T-helper 22 cell (primary cell): ENCODE measurements around the gene FSTL5.

ENCODE experiments used
- DNase-seq: peaks from one replicate; pipeline ENCODE4 v3.0.0-alpha.2; 2020; ENCODE audit warnings: low read depth

Gene FSTL5

DNA sequence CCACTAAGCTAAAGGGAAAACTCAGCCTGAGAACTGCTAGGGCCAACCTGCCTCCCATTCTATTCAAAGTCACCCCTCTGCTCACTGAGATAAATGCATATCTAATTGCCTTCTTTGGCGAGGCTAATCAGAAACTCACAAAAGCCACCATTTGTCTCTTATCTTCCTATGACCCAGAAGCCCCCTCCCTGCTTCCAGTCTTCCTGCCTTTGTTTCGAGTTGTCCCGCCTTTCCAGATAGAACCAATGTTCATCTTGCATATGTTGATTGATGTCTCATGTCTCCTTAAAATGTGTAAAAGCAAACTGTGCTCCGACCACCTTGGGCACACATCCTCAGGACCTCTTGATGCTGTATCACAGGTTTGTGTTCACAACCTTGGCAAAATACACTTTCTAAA lies 459.8 kb downstream of the FSTL5 start:
- no peak for DNase-seq

DNA sequence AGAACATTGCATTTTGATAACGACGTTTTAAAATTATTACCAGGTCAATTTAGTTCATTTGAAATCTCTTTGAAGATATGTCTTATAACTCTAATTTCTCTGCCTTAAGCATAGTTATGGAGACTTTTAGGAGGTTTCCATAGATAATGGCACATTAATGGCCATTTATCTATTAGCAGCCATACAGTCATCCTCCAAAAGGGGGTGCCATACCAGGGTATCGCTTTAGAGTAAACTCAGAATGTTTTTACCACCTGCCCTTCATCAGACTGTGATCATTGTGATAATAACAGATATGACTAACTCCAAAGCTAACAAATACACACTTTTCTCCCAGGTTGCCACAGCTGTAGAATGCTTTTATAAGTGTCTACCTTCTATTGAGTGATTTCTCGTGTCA lies 461.5 kb downstream of the FSTL5 start:
- DNase-seq, result no peak

DNA sequence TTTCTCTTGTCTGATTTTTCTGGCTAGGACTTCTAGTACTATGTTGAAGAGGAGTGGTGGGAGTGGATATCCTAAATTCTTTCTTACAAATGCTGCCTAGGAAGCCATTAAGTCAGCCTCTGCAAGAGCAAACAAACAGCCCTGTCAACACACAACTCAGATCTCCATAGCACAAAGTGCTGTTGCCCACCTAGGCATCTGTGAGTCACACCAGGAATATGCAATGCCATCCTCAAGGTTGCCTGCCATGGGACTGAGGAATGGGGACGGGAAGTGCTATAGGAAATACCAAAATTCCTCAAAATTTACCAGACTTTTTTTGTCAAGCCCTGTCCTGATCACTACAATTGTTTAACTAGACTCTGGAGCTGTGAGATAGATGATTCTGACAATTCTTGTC lies 466.9 kb downstream of the FSTL5 start:
- no peak for DNase-seq

DNA sequence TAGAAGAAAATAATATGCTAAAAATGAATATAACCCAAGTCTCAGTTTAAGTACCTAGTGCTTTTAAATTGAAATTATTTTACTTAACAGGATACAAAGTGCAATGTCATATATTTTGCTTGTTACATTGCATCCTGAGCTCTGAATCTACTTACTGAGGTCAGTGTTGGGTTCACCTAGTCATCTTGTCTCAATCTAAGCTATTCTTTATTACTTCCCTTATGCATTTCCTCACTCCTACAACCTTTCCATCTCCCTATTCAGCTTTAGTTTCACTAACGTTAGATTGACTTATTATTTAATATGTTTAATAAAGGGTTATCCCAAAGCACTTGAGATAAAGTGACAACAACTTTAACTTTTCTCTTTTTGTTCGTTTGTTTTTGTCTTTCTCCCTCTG lies 483.7 kb downstream of the FSTL5 start:
- DNase-seq, result no peak

DNA sequence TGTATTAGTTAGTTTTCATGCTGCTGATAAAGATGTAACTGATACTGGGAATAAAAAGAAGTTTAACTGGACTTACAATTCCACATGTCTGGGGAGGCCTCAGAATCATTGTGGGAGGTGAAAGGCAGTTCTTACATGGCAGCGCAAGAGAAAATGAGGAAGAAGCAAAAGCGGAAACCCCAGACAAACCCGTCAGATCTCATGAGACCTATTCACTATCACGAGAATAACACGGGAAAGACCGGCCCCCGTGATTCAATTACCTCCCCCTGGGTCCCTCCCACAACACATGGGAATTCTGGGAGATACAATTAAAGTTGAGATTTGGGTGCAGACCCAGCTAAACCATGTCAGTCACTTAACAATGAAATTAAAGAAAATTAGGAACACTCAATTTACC lies 499.1 kb downstream of the FSTL5 start:
- no peak for DNase-seq

DNA sequence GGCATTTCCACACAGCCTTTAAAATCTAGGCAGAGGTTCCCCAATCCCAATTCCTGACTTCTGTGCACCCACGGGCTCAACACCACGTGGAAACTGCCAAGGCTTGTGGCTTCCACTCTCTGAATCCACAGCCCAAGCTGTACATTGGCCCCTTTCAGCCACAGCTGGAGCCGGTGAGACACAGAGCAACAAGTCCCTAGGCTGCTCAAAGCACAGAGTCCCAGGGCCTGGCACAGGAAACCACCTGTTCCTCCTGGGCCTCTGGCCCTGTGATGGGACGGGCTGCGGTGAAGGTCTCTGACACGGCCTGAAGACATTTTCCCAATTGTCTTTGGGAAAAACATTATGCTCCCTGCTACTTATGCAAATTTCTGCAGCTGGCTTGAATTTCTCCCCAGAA lies 500.0 kb downstream of the FSTL5 start:
- DNase-seq, result no peak

DNA sequence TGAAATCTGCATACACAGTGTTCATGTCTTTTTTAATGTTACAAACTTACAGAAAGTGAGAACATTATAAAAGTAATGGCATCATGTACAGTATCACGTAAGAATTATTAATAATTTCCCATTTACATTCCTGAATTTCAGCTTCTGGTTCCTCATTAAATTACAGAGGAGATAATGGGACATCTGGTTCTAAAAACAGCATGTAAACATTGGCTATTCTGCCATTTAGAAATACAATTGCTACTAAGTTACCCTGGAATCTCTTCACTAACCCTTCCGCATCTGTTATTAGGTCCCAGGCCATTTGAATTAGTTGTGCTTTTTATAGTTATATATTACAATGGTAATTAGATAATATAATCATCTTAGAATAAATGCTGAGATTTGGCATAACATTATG lies 505.1 kb downstream of the FSTL5 start:
- DNase-seq, result no peak

DNA sequence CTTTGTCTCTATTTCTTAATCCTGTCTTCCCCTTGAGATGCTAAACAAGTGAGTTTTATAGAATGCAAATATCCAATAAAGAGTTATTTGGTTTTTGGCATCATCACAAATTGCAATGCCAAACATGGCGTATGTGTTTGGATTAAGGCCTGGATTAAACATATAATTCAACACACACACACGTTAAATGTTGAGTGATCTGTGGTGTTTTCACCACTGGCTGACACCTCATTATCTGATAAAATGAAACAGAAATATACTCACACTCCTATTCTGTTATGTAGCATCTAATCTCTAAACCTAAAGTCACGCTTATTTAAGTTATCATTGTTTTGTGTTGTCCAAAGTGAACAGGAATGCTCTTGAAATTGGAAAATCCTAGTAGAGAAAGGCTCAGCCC lies 506.2 kb downstream of the FSTL5 start:
- no peak for DNase-seq

DNA sequence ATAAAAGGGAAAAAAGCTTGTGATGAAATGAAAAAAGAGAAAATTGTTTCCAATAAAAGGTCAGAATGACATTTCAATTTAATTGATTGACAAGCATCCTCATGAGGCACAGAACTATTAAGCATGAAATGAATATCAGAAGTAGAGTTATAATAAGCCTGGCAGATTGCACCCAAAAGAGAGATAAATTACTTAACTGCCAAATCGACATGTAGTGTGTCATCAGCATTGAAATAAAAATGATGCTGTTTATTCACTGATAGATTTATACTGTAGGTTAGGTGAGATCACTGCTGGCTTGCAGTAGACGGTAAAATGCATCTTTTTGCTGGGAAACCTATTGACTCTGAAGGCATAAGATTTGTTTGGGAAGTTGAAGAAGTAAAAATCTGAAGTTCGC lies 507.2 kb downstream of the FSTL5 start:
- no peak for DNase-seq

DNA sequence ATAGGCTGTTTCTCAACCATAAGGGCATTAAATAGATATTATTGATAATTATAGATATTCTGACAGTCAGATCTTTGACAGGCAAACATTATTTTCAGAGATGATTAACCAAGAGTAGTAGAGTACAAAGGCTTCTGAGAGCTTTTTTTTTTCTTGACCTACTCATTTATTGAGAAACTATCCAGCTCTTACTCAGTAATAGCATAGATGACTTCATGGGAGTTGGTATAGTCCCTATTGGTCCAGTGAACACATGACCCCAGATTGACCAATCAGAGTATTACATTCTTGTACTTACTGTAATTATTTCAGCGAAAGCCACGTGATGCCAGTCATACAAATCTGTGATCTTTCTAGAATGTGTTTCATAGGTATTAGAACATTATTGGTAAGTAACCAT lies 508.7 kb downstream of the FSTL5 start:
- DNase-seq, result no peak

DNA sequence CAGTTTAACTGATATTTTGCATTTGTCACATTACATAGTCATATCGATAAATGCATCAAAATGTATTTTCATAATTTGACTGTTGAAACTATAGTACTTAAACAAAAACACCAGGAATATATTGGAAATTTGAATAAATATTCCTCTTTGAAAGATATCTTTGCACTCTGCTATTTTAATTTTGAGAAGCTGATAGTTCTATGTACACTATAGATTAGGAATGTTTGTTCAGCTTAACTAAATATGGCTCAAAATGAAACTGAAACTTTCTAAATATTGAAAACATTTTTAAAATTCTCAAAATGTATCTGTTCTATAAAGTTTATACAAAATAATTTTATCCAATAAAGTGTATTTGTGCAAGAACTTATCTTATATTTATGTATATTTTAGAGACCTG lies 510.1 kb downstream of the FSTL5 start:
- no peak for DNase-seq

DNA sequence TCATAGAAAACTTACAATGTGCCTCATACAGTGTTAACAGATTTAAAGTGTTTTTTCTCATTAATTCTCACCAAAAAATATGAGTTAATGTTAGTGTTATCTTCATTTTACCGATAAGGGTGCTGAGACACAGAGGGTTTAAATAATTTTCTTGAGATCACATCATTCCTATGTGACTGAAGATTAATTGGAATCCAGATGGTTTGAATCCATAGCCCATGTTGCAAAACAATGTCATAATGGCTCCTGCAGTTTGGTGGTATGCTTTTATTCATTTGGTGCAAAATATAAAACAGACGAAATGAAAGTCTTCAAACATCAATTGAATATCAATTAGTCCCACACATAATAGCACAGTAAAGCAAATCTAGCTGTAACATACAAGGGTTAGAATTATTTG lies 512.2 kb downstream of the FSTL5 start:
- no peak for DNase-seq

DNA sequence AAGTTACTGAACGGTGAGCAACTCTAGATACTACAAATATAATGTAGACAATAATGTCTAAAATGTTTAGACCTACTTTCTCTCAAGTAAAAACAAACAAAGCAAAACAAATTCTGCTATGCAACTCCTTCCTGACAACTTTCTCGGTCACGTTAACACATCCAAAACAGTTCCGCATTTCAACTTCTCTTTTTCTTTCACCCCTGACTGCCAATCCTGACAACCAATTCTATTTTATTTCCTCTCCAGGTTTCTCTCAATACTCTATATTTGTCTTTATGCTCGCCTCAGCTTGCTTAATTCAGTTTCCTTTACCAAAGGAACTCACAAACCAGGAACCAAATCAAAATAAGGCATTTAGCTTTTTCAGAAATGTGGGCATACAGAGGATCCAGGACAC lies 513.0 kb downstream of the FSTL5 start:
- DNase-seq, result no peak

DNA sequence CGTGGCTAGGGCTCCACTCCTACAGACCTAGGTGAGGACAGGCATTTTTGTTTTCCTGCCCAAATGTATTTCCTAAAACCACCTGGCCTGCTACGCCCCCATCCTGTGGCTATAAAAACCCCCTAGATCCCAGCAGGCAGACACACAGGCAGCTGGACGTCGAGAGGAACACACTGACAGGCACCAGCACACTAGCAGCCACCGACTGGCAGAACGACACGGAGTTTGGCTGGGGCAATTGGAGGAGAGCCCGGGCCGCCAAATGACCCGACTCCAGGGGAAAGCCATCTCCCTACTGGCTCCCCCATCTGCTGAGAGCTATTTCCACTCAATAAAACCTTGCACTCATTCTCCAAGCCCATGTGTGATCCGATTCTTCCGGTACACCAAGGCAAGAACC lies 516.0 kb downstream of the FSTL5 start:
- DNase-seq, result no peak

DNA sequence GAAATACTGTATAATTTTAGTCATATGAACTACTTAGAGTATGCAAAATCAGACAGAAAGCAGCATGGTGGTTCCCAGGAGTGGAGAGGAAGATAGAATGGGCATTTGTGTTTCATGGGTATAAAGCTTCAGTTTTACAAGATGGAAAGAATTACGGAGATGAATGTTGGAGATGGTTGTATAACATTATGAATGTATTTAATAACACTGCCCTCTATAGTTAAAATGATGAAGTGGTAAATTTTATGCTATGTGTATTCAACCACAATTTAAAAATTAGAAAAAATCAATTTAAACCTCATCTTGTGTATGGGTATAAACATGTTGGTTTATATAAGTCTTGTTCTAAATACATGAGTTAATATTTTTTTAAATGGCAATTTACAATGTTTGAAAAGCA lies 521.1 kb downstream of the FSTL5 start:
- DNase-seq, result no peak

DNA sequence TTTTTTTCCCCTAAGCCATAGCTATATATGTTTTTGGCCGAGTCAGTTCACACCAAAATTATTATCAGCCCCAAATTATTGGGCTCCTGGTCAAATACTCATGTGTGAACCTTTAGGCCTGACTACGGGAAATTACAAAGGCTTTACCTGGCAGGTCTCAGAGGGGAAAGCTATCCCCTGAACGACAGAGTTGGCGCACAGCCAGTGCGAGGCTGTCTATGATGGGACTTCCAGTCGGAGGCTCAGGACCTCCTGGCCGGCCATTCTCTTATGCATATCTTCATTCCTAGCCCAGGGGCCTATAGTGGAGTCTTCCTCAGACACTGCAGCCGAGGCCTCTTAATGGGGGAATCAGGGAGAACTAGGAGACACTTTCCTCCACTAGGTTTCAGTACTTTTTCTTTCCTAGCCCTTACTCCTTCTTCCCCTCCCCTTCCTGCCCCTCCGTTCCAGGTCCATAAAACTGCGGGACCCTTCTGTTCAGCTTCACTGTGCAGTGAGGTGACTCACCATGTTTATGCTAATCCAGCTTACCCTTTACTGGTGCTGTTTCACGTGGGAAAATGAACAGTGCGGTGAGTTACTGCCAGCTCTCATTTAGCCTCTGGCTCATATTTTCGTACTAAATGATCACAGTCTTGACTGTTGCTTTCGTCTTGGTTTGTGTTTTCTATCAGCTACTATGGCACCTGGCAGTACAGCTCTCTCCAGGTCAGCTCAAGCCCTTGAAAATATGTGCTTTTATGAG lies 533.9 kb downstream of the FSTL5 start:
- no peak for DNase-seq

DNA sequence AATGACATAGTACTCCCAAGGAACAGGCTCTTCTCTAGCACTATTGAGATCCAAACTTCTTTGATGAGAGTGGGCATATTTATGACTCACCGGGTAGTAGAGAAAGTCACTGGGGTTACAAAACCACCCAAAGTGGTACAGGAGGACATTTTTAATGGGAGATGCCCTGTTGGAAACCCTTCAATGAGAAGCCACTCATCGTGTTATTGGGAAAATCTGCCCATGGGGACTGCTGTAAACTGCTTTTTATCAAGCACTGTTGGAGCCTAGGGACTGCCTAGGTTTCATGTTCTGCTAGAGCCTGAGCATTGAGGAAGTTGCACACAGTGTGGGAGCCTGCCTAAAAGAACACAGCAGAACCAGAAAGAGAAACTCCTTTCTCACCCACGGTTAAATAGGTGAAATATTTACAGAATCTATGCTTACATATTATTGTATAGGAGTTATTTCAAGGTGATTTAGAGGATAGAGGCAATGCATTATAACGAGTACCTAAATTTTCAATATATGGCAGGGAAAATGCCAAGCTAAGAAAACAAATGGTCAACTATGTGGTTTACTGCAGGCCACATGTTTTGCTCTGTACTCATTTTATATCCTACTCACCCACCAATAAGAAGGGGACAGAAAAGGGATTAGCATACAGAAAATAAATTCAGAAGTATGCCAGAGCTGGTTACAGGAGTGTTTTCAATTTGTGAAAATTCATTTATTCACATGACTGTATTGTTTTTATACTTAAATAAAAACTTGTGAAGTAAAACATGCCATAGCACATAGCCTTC lies 559.1 kb downstream of the FSTL5 start:
- no peak for DNase-seq

DNA sequence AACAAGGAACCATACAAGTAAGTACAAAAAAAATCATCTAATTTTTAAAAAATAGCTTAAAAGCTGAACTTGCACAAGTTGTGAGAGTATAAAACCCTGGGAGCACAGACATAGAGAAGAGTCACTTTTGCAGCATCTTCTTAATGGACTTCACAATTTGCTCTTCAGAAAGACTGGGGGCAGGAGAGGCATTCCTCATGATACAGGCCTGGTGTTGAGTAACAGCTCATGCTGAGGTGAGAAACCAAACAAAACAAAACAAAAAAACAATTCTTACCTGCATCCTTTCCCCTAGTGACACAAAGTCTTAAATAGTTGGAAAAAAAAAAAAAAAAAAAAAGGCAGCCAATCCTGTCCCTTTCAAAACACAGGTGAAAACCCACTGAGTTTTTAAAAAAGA lies 562.8 kb downstream of the FSTL5 start:
- DNase-seq, result no peak

DNA sequence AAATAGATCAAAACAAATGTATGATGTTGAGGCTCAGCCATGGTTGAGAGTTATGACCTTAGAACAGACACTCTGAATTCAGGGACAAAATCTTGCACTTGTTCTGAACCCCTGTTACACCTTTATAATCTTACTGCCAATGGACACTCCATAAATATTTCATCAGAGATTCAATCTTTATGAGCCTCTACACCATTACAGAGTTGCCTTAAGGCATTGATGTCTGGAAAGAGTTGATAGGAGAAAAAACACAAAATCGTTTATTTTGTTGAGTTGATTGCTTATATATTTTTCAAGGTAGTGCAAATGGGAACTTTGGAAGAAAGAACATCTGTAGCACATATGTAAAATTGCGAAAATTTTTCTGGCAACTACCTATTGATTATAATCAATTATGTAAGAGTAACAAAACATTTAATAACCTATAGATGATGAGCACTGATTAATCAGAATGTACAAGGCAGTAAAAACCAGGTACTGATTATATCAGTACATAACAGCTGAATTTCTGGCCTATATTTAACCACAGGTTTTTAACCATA lies 568.5 kb downstream of the FSTL5 start:
- no peak for DNase-seq

DNA sequence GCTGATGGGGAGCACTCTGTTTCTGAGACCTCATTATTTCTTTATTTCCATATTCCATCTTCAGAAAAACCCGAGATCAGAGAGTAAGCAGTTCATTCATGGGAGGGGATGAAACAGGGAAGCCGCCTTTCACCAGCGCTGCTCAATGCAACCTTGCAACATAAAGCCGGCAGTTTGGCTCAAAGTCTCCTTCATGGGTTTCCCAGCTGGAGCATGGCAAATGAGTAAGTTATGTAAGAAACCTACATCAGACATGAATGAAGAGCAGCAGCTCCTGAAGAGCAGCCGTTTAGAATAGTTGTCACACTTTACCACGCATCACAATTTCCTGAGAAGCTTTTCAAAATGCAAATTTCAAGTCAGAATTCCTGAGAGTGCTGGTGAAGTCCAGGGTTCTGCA lies 578.8 kb downstream of the FSTL5 start:
- no peak for DNase-seq

DNA sequence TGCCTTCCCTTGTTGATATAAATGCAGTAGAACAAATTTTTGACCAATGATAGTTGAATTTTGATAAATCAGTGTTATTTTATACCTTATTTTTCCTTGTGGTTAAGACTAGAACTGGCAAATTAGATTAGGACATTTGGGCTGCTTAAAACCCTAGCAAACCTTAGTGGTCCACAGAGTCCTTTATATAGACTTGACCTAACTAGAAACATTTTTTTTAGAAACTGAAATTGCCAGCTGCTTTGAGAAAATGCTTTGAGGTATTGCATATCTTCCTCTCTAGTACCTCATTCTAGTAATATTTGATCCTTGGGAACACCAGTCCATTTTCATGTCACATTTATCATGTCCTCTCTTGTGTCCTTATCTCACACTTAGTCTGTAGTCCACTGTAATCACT lies 580.3 kb downstream of the FSTL5 start:
- no peak for DNase-seq

DNA sequence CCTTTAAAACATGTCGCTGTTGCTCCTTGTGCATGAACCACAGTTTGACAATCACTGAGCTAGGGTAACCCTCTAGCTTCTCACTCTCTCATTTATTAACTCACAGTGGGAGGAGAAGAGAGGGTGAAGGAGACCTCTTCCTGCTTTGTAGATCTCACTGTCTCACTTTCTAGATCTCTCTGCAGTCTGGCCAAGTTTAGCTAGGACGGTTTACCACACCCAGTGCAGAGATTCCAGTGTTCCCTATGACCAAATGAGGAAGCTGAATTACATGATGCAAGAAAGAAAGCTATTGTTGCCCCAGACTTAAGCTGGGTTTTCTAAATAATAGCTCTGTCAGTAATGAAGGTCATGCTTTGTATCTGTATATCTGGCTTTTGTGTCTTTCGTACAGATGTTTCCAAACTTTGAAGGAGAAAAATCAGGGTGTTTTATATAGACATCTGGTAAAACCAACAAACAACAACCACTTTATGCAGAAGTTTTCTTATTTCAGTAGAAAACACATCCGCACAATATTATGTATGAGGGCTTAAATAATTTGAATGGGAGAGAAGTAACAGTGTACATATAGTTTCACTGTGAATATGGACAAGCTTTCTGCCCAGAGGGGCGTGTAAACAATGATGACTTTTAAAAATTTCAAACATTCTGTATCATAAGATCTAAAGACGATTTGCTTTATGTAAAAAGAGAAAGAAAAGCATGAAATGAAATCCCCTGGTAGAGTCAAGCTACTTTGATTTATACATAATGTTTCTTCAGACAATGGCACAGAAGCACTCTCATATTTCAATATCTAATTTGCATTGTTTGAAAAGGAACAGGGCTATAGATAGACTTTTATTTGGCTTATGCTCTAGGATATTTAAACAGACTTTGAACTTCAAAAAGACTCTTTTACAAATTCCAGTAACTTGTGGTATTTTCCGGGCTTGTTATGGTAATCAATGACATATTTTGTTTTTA lies 582.3 kb downstream of the FSTL5 start:
- DNase-seq, result no peak
